ENCODE data around the gene UCN2.

UCN2 gene, protein sequence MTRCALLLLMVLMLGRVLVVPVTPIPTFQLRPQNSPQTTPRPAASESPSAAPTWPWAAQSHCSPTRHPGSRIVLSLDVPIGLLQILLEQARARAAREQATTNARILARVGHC

DNA sequence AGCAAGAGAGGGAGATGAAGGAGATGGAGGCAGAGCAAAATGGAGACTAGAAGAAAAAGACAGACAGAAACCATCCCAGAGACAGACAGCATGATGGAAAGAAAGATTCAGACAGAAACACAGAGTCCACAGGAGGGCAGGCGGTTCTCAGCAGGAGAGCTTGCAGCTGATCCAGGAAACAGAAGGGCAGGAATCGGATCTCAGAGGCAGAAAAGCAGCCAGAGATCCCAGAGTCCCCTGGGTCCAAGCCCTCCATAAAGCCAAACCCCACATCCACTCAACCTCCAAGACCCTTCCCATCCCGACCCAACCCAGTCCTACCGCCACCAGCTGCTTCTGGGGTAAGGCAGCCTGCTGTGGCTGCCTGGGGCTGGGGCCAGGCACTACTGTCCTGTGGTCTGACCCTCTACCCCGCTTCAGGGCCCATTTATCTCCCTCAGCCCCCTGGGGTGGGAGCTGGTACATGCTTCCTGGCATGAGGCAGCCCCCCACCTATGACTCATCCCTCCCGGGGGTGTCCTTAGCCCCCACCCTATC, at the start of gene UCN2:
UCN2 (minus strand) TSS at position 400 of the 537 bp plus-strand sequence. CDS start 657 bp downstream, outside the sequence.
- no peak for DNase-seq

DNA sequence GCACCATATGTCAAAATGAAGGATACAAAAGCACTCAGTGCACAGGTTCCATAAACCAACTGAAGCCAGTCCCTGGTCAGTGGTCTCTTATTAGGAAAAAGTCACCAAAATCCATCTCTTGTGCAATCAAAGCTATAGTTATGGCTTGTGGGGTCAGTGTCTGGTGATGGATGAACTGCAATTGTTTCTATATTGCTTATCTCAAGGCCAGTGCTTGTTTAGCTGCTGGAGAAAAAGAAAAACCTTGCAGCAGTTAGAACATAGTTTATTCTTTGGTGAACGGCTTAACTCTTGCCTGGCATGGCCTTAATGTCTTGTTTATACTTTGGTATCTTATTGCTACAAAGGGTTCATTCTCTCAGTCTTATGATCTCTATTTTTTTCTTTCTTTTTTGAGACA, 48.7 kb upstream of the UCN2 start:
- DNase-seq: no peak

DNA sequence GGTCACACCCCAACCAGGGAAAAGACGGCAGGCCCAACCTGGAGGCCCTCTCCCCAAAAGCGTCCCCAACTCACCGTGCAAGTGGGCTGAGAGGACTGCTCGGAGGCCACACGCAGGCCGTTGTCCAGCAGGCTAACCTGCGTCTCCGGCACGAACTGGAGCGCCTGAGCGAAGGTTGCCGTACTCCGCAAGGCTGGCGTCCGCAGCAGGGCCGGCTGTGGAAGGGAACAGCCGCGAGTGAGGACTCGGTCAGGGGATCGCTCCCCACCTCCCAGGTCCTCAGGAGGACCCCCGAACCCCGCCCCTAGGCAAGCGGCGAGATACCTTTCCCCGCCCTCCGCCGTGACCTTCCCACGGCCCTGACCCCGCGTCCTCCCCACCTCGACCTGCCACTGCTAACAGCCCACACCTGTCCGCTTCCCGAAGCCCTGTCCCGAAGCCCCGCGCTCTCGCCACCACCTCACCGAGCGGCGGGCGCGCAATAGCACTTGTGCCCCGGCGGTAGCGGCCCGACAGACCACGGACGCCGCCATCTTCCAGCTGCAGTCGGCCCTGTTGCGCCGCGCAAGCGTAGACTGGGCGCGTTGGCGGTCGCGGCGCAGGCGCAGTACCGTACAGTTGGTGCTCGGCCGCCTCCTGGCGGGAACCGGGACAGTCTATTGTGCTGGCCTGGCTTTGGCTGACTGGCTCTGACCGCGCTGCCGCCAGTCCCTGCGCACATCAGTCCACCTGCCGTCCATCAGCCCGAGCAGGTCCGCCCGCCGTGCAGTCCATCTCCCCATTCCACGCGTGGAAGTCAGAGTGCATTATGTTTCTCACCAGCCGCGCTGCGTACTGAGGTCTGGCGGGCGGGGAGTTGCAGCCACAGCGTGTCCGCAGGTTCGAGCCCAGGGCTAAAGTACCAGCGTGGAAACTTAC, 45.8 kb upstream of the UCN2 start, which contains the start of gene UQCRC1:
UQCRC1 (minus strand) TSS at position 559 of the 918 bp plus-strand sequence; CDS start at position 533, 26 bp downstream.
- DNase-seq: peak; percentile 70

DNA sequence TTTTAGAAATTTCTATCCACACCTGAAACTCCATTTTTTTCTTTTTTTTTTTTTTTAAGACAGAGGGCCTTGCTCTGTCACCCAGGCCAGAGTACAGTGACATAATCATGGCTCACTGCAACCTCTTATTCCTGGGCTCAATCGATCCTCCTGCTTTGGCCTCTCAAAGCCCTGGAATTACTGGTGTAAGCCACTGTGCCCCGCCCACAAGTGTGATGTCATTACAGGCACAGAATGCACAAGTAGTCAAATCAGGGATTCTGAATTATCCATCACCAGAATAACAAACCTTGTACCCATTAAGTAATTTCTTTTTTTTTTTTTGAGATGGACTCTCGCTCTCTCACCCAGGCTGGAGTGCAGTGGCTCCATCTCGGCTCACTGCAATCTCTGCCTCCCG, 43.9 kb upstream of the UCN2 start:
- DNase-seq: no peak

DNA sequence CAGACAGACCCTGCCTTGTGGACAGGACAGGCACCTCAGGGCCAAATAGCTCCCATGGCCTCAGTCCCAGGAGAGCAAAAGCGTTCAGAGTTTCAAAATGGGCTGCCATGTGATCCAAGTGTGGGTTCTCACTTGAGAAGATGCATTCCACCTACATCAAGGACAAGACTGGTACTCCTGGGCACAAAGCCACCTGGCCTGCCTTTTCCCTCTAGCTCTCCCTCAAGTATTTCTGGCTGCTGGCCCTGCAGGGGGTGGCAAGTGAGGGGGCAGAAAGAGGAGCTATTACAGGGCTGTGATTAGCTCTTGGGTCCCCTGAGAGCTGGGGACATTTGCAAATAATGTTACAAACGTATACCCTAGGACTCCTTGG, 38.0 kb upstream of the UCN2 start:
- no peak for DNase-seq

DNA sequence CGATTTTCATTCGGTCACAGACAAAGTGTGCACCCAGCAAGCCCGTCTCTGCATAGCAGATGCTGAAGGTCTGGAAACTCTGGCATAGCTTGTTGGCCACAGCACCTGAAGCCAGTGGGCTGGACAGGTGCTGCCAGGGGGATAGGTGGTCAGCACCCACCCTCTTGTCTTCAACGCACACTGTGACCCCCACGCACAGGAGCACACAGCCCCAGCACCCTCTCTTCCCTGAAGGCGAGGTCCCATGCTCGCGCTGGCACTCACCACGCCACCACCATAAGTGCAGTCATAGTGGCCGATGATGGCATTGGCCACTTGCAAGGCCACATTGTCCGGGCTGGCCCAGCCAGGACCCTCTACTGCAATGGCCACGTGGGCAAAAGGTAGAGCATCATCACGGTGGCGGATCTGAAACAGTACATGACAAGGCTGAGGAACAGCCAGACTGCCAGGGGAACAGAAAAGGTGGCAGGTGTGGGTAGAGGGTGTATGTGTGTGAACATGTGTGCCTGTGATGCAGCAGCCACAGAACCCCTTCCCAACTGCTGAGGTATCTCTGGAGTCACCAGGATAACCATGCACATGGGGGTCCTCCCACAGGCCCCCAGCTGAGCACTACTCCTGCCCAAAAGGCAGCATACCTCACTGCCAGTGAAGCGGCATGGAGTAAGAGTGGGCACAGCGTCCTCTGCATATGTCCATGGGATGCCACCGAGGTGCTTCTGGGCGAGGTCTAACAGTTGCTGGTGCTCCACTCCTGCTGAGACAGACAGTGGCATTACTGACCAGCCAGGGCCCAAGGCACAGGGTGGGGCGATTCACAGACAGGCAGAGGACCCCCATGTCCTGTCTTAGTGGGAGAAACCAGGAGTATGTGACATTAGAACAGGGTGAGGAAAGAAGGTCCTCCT, 37.4 kb upstream of the UCN2 start:
- no peak for DNase-seq

DNA sequence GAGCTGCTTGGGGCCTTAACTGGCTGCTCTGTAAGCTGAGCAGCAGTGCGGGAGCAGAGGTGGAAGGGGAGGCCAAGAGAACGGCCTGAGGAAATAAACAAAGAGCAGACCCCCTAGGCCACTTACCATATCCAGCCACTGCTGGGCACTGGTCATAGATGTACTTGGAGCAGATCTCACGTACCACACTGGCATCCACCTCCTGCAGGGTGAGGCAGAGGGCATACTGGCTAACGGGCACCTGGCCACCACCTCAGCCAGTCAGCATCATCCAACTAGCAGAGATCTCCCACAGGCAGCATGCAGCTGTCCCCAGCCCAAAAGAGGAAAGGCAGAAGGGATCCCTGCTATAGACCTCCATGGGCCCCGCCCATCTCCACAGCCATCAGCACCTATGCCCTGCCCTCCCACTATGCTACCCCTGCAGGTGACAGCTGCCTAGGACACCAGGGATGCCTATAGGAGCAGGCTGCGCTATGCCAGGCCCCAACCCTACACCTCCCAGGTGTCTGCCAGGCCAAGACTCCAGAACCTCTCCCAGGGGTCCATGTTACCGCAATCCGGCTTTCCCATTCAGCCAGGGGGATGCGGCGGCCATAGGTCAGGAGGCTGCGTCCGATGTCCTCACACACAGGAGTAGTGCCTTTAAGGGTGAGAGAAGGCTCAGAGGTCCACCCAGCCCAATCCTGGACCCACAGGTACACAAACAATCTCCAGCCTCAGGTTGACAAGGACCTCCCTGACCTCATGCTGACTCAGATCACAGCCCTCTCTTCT, 36.1 kb upstream of the UCN2 start:
- DNase-seq: no peak

DNA sequence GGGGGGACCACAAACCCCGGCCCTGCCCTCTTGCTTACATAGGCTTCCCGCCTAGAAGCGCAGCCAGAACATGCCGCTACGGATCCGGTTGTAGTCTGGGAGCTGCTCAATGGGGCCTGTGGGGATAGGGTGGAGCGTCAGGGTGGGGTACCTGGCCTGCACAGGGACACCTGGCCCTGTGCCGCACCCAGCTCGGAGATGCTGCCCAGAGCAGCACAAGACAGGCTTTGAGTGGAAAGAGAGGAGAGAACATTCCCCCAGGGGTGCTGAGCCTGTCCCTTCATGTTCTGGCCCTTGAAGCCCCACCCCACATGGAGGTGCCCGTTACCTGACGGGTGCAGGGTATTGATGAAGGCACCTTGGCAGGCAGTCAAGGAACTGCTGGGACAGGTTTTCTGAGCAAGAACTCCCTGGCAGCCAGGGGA, 35.5 kb upstream of the UCN2 start:
- DNase-seq: no peak

DNA sequence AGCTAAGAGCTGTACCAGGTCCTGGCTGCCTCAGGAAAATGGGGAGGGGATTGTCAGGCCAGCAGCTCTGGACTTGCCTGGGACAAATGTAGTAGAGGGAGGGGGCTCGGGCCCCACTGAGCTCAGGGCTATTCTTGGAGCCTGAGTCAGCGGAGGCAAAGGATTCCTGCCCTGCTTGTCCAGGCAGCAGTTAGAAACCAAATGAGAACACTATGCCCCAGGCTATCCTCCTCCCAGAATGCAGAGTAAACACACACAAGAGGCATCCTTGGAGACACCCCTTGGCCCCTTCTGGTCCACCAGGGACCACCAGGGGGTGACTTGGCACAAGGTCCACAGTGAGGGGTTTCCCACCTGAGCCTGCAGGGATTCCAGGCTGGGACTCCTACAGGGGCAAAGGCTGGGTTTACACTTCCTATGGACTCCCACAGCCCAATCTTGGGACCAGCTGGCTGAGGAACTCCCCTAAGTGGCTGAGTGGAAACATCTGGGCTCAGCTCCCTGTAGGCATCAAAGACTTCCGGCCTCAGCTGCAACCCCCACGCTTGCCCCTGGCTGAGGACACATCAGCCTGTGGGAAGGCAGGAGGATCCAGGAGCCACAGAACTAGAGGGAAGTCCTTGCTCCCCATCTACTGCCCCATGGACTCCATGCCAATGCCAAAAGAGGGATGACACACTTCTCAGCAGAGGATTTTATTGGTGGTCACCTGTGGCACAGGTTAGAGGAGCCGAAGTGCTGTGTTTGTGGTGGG, 34.9 kb upstream of the UCN2 start:
- peak; percentile 95 for DNase-seq

DNA sequence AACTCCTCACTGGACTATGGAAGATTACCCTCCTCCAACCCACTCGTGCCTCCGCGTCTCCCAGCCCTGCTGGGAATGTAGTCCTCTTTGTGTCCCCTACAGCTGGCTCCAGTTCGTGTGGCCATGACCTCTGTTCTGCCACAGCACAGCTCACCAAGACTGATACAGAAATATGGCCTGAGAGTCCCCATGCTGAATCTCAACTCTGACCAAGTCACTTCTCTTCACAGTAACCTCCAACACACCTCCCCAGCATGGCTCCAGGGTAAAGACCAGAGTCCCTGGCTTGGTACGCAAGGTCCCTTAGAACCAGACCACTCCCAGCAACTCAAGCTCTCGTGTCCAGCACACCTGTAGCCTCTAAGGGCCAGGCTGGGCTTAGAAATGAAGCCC, 33.8 kb upstream of the UCN2 start:
- DNase-seq: no peak

DNA sequence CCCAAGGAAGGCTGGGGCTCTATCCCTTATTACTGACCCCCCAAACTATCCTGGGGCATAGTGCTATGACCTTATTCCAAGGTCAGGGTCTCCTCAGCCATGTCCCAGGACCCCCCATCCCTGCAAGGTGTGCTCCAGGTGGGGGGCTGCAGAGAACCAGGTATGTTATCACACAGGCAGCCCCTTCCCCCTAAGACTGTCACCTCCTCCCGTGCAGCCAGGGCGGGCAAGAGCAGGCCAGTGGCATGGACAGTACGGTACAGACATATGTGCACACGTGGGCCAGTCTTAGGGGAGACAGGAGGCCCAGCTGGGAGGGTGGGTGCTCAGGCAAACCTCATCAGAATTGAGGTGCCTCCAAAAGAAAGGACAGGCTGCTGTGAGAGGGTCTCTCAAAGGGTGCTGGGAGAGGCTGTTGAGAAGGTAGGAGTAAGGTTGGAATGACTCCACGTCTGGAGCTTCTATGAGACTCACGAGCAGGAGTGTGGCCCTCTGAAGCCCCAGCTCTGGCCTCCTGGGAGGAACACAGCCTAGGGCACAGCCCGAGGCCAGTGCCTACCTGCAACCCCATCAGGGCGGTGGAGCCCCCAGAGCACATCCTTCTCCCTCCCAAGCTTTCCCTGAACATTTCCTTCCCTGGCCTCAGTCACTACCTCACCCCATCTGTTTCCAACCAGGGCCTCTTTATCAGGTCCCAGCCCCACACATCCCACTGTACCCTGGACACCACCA, 33.3 kb upstream of the UCN2 start:
- no peak for DNase-seq

DNA sequence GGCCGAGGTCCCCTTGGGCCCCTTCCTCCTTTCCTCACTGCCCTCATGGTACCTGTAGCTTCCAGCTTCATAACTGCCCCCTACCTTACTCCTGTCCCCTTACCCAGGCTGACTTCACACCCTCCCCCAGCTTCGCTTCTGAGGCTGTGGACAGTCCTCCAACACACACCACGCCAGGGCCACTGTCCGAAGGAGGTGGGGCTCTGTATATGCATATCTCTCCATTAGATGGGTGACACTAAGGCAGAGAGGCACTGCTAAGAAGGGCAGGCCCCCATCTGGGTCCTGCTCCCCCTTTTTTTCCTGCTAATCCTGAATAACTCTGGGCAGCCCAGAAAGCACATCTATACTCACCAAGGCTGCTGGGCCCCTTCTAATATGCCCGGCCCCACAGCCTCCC, 32.6 kb upstream of the UCN2 start:
- no peak for DNase-seq

DNA sequence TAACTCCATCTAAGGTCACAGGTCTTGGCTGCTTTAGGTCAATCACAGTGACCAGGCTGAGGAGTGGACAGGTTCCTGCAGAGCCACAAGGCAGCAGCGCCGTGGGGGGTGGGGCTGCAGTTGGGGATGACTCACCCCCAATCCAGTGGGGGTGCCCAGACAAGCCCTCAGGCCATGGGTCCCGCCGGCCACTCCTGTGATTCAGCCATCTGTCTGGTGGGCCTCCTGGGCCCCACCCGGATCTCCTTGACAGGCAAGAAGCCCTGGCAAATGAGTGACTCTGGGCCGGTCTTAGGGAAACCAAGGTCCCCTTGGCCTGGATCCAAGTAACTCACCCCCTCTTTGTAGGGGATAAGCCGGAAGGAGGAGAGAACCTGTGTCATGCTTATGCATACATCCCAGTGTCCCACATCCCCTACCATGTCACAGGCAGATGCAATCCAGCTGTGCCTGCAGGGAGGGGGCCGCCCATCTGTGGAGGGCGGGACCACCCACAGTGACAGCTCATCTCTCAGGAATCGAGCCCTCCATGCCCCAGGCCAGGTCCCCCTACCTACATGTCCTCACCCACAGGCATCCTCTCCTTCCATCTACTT, 32.0 kb upstream of the UCN2 start:
- DNase-seq: peak; percentile 81

DNA sequence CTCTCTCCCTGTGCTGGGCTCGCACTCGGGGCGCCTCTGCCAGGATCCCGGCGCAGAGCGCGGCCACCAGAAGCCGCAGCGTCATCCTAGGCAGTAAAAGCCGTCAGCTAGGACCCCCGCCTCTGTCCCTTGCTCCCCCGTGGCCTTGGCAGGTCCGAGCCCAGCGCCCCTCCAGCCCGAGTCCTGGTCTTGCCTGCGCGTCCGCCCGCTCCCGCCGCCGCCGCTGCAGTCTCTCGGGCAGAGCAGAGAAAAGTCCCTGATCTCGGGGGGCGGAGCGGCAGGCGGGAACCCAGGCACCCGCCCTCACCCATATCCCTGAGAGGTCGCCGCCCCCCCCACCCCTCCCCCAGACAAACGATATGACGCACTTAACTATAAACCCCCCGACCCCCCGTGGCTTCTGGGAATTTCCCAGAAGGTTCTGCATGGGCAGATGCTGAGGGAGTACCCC, 31.5 kb upstream of the UCN2 start, which contains the start of gene COL7A1:
COL7A1 (minus strand) TSS at position 255 of the 451 bp plus-strand sequence; CDS start at position 85, 170 bp downstream.
- DNase-seq: no peak

DNA sequence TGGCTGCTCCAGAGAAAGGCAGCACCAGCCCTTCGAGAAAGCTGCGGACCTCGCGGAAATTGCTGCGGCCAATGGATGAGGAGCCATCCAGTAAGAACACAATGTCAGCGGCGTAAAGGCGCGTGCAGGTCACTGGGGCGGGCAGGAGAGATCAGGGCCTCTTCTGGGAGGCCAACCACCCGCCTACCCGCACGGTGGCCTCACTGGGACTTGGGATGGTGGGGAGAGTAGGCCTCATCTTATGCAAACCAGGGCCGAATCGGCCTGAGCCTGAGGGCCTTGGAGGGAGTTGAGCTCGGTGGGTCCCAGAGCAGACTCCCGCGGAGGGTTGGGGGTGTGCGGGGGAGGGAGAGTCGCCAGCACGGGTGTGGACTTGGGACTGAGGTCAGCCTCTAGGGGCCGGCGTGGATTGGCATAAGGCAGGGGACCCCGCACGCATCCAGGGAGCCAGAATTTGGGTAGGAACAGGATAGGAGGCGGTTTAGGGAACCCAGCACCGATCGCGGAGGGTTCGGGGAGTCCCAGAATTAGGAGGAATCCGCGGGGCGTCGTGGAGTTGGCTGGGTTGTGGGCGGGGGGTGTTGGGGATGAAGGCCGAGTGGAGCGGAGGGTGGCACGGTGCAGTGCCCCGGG, 31.0 kb upstream of the UCN2 start:
- no peak for DNase-seq

DNA sequence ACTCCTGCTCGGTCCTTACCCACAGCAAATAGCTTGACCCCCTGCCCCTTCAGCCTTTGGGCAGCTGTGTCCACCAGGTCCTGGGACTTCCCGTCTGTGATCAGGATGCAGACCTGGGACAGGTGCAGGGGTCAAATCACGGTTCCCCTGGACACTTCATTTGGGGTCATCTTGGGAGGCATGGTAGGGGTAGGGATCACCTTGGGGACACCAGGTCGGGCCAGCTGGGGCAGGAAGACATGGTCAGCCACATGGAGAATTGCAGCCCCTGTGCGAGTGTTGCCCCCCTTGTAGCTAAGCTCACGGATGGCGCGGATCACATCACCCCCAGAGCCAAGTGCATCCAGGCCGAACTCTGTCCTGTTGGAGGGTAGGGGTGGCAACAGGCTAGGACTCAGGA, 29.8 kb upstream of the UCN2 start:
- no peak for DNase-seq

DNA sequence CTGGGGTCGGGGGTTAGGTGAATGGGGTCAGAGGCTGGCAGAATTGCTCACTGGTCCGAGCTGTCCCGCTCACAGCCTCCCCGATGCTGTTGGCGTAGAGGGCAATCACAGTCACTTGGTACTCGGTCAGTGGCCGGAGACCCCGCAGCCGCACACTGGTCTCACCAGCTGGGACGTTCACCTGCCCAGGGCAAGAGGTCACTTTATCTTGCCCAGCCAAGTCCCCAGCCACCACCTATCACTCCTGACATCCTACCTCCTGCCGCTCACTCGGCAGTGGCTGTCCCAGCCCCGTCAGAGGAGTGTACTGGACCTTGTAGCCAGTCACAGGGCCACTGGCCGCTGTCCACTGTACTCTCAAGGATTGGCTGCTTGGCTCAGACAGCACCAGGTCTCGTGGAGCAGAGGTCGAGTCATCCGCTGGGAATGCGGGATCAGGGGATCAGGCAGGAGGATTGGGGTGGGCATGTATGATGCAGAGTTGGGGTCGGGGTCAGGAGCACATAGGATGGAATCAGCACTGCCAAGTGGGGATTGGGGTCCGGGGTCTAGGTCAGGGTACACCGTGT, 29.0 kb upstream of the UCN2 start:
- DNase-seq: no peak

DNA sequence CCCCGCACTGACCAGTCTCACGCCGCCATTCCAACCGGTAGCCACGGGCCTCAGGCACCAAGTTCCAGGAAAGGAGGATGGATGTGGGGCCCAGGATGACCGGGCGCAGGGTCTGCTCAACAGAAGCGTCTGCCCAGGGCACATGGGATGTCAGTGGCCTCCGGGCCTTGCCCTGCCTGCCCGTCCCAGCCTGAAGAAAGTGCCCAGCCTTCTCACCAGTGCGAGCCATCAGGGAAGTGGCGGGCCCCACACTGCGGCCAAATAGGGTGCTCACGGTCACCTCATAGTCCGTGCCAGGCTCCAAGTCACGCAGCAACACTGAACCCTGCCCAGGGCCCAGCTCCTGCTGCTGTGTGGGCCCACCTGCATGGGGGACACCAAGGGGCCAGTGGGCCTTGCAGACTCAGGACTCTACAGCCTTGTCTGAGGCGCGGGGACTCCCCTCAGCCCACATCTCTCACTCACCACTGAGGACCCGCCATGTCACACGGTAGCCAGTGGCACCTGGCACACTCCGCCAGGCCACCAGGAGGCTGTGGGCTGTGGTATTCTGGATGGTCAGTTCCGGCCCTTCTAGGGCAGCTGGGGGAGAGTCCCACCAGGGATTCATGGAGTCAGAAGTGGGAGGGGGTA, 28.4 kb upstream of the UCN2 start:
- DNase-seq: no peak

DNA sequence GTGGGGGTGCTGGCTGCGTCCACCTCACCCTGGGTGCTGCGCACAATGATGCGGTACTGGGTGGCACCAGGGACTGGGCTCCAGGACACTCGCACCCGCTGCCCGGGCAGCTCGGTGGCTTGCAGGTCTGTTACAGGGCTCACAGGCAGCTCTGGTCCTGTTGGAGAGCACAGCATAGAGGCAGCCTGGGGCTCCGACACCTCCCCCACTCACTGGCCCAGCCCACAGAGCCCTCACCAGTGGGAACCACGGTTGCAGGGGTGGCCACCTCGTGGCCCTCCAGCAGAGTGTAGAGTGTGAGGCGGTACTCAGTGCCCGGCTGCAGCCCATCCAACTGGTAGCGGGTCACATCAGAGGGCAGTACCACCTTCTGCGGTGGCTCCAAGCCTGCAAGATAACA, 27.9 kb upstream of the UCN2 start:
- DNase-seq: no peak
